Activated CD4-positive, alpha-beta memory T cell treated with anti-CD3 and anti-CD28 coated beads, Interleukin-2, amount 10 ng/mL, durations not matched to agents 7 days and 5 days (primary cell): ENCODE measurements around the gene FGF21. TPM values are rescaled to one million over a fixed set of nuclear protein-coding genes. Genes with fewer than 3 reads are reported as not detected.
"Not testable (repeated sequence)": the region's sequence is repeated elsewhere in the genome, so short reads cannot be mapped to it uniquely, and the experiment has no call there.

Experiments used
- CTCF ChIA-PET: fragments of 350-600 bp; sonication (Branson Sonifier 250); formaldehyde crosslinking; loops from one replicate; lab custom pipeline; 2021; ENCODE audit warnings: antibody characterized with exemption, inconsistent platforms; lab: Charles Lee
- POLR2A ChIA-PET: fragments of 350-600 bp; sonication (Branson Sonifier 250); formaldehyde crosslinking; loops from one replicate; lab custom pipeline; 2021; ENCODE audit warnings: antibody characterized with exemption; lab: Charles Lee
- DNase-seq: peaks from one replicate; pipeline ENCODE4 v3.0.0-alpha.2; 2020
- H3K27ac Mint-ChIP-seq: one replicate; pipeline ENCODE4 v1.8.0; 2021; ENCODE audit warnings: mild to moderate bottlenecking, mixed read lengths
- H3K27me3 Mint-ChIP-seq: one replicate; pipeline ENCODE4 v1.8.0; 2021; ENCODE audit warnings: mixed read lengths
- H3K36me3 Mint-ChIP-seq: one replicate; pipeline ENCODE4 v1.8.0; 2021; ENCODE audit warnings: low read depth, mixed read lengths
- H3K4me1 Mint-ChIP-seq: one replicate; pipeline ENCODE4 v1.8.0; 2021; ENCODE audit warnings: mixed read lengths
- H3K4me3 Mint-ChIP-seq: one replicate; pipeline ENCODE4 v1.8.0; 2021; ENCODE audit warnings: mild to moderate bottlenecking, mixed read lengths
- H3K9me3 Mint-ChIP-seq: one replicate; pipeline ENCODE4 v1.8.0; 2021; ENCODE audit warnings: mixed read lengths
- total RNA-seq, 2 experiments: library from RNA; stranded (reverse); gene quantifications; one replicate each; pipeline ENCODE4 v1.2.3, GENCODE V29; 2021

FGF21 gene
- total RNA-seq, 2 experiments from 2014 or later = not detected

GRCh38 chr19:48765816-48766215, 10.5 kb downstream of the FGF21 start:
- peaks cover 31% of the 10 kb centered on the region for H3K27me3 Mint-ChIP-seq
- DNase-seq, H3K27ac Mint-ChIP-seq, H3K36me3 Mint-ChIP-seq, H3K4me1 Mint-ChIP-seq, H3K4me3 Mint-ChIP-seq, CTCF ChIA-PET, POLR2A ChIA-PET, H3K9me3 Mint-ChIP-seq: not testable (repeated sequence)

GRCh38 chr19:48768171-48768753, 12.9 kb downstream of the FGF21 start:
- H3K4me3 Mint-ChIP-seq, POLR2A ChIA-PET, DNase-seq, H3K27ac Mint-ChIP-seq, H3K36me3 Mint-ChIP-seq, H3K4me1 Mint-ChIP-seq, H3K9me3 Mint-ChIP-seq: not testable (repeated sequence)
- peaks cover 21% of the 10 kb centered on the region for H3K27me3 Mint-ChIP-seq
- CTCF ChIA-PET = interaction anchor here (1.2 kb wide), 1 partner anchor 27 kb away, joined by 3 read pairs; no protein-coding TSS in a partner anchor

- Mint-ChIP-seq H3K27ac (no peak overlapping the region), H3K9me3 (no peaks in the 10 kb centered on the region), H3K4me3 (no peak overlapping the region), H3K4me1 (no peaks in the 10 kb centered on the region), H3K27me3 (peaks cover 21% of the 10 kb centered on the region), H3K36me3 (no peaks in the 10 kb centered on the region)
- ChIA-PET CTCF (interaction anchor here (0.6 to 1.4 kb wide), 3 partner anchors 19 to 231 kb away, joined by 3 read pairs; no protein-coding TSS in a partner anchor), POLR2A (no interaction called here)
- no peak for DNase-seq
These were observed 13.8 kb downstream of the FGF21 start for GRCh38 chr19:48768994-48769713.

- no peaks in the 10 kb centered on the region for H3K36me3 Mint-ChIP-seq
- no peaks in the 10 kb centered on the region for H3K4me1 Mint-ChIP-seq
- CTCF ChIA-PET = interaction anchor here (0.5 to 1.4 kb wide), 4 partner anchors 18 to 69 kb away, joined by 3 read pairs; no protein-coding TSS in a partner anchor
- POLR2A ChIA-PET = no interaction called here
- no peaks in the 10 kb centered on the region for H3K9me3 Mint-ChIP-seq
- DNase-seq = no peak
- peaks cover 20% of the 10 kb centered on the region for H3K27me3 Mint-ChIP-seq
- H3K4me3 Mint-ChIP-seq = no peak overlapping the region
- no peak overlapping the region for H3K27ac Mint-ChIP-seq
These were observed 14.9 kb downstream of the FGF21 start for GRCh38 chr19:48770266-48770665.

GRCh38 chr19:48770734-48771472, 15.6 kb downstream of the FGF21 start:
- no peak for DNase-seq
- H3K36me3 Mint-ChIP-seq = no peaks in the 10 kb centered on the region
- H3K4me3 Mint-ChIP-seq = no peak overlapping the region
- H3K27ac Mint-ChIP-seq = no peak overlapping the region
- peaks cover 15% of the 10 kb centered on the region for H3K27me3 Mint-ChIP-seq
- no peaks in the 10 kb centered on the region for H3K9me3 Mint-ChIP-seq
- H3K4me1 Mint-ChIP-seq = no peaks in the 10 kb centered on the region
- CTCF ChIA-PET = interaction anchor here (0.5 to 1.4 kb wide), 3 partner anchors 17 to 68 kb away, joined by 3 read pairs; no protein-coding TSS in a partner anchor
- POLR2A ChIA-PET = no interaction called here

- POLR2A ChIA-PET = no interaction called here
- no peaks in the 10 kb centered on the region for H3K36me3 Mint-ChIP-seq
- peaks cover 13% of the 10 kb centered on the region for H3K27me3 Mint-ChIP-seq
- no peaks in the 10 kb centered on the region for H3K4me1 Mint-ChIP-seq
- no peak overlapping the region for H3K27ac Mint-ChIP-seq
- no peak overlapping the region for H3K4me3 Mint-ChIP-seq
- CTCF ChIA-PET = interaction anchor here (0.6 kb wide), 1 partner anchor 477 kb away, joined by 3 read pairs; no protein-coding TSS in a partner anchor
- no peaks in the 10 kb centered on the region for H3K9me3 Mint-ChIP-seq
- no peak for DNase-seq
These were observed 17.2 kb downstream of the FGF21 start for GRCh38 chr19:48772503-48772953.

GRCh38 chr19:48777139-48777538, 21.8 kb downstream of the FGF21 start:
- Mint-ChIP-seq H3K4me1 (no peaks in the 10 kb centered on the region), H3K27me3 (peaks cover 4% of the 10 kb centered on the region), H3K27ac (no peak overlapping the region), H3K9me3 (no peaks in the 10 kb centered on the region), H3K36me3 (no peaks in the 10 kb centered on the region), H3K4me3 (no peak overlapping the region)
- no peak for DNase-seq
- CTCF ChIA-PET = no interaction called here
- POLR2A ChIA-PET = no interaction called here

- DNase-seq = no peak
- no peak overlapping the region for H3K27ac Mint-ChIP-seq
- peaks cover 5% of the 10 kb centered on the region for H3K27me3 Mint-ChIP-seq
- peaks cover 3% of the 10 kb centered on the region for H3K4me1 Mint-ChIP-seq
- H3K4me3 Mint-ChIP-seq = no peak overlapping the region
- H3K9me3 Mint-ChIP-seq = no peaks in the 10 kb centered on the region
- CTCF ChIA-PET = no interaction called here
- H3K36me3 Mint-ChIP-seq = no peaks in the 10 kb centered on the region
- POLR2A ChIA-PET = no interaction called here
These were observed 22.4 kb downstream of the FGF21 start for GRCh38 chr19:48777720-48778119.

- no peak for DNase-seq
- H3K9me3 Mint-ChIP-seq = no peaks in the 10 kb centered on the region
- peaks cover 9% of the 10 kb centered on the region for H3K27me3 Mint-ChIP-seq
- CTCF ChIA-PET = interaction anchor here (0.6 to 2.1 kb wide), 4 partner anchors 8 to 220 kb away, joined by 3 to 8 read pairs (median 6); no protein-coding TSS in a partner anchor
- POLR2A ChIA-PET = no interaction called here
- no peaks in the 10 kb centered on the region for H3K36me3 Mint-ChIP-seq
- H3K27ac Mint-ChIP-seq = no peak overlapping the region
- H3K4me1 Mint-ChIP-seq = peaks cover 3% of the 10 kb centered on the region
- no peak overlapping the region for H3K4me3 Mint-ChIP-seq
These were observed 24.3 kb downstream of the FGF21 start for GRCh38 chr19:48779636-48780035.

- Mint-ChIP-seq H3K27ac (no peak overlapping the region), H3K4me1 (peaks cover 3% of the 10 kb centered on the region), H3K36me3 (no peaks in the 10 kb centered on the region), H3K9me3 (no peaks in the 10 kb centered on the region), H3K4me3 (no peak overlapping the region), H3K27me3 (peaks cover 15% of the 10 kb centered on the region)
- DNase-seq = no peak
- ChIA-PET CTCF (interaction anchor here (1.2 to 2.1 kb wide), 3 partner anchors 61 to 219 kb away, joined by 4 to 8 read pairs (median 6); no protein-coding TSS in a partner anchor), POLR2A (no interaction called here)
These were observed 25.5 kb downstream of the FGF21 start for GRCh38 chr19:48780631-48781391.

GRCh38 chr19:48784527-48784926, 29.2 kb downstream of the FGF21 start:
- H3K27ac Mint-ChIP-seq = no peak overlapping the region
- no peaks in the 10 kb centered on the region for H3K36me3 Mint-ChIP-seq
- H3K27me3 Mint-ChIP-seq = peaks cover 14% of the 10 kb centered on the region
- DNase-seq = no peak
- H3K4me3 Mint-ChIP-seq = no peak overlapping the region
- H3K9me3 Mint-ChIP-seq = no peaks in the 10 kb centered on the region
- POLR2A ChIA-PET = interaction anchor here (1.5 kb wide), 1 partner anchor 11 kb away, joined by 4 read pairs; no protein-coding TSS in a partner anchor
- CTCF ChIA-PET = interaction anchor here (0.6 to 2.3 kb wide), 3 partner anchors 11 to 60 kb away, joined by 3 to 13 read pairs (median 6); no protein-coding TSS in a partner anchor
- H3K4me1 Mint-ChIP-seq = peaks cover 3% of the 10 kb centered on the region

- H3K27me3 Mint-ChIP-seq = peaks cover 14% of the 10 kb centered on the region
- POLR2A ChIA-PET, H3K4me3 Mint-ChIP-seq, H3K36me3 Mint-ChIP-seq, DNase-seq, H3K4me1 Mint-ChIP-seq, H3K9me3 Mint-ChIP-seq, H3K27ac Mint-ChIP-seq: not testable (repeated sequence)
- CTCF ChIA-PET = interaction anchor here (0.7 to 6.0 kb wide), 3 partner anchors 15 to 185 kb away, joined by 3 to 109 read pairs (median 22); no protein-coding TSS in a partner anchor
These were observed 31.1 kb downstream of the FGF21 start for GRCh38 chr19:48786422-48786821.
